K562 (cell line): ENCODE measurements around the gene HNRNPK. TPM values are rescaled to one million over a fixed set of nuclear protein-coding genes. Genes with fewer than 3 reads are reported as not detected.
A peak's percentile ranks its signal among the peaks of the same experiment; 100 is the strongest.

Source experiments
- ARNT ChIP-seq, 2 experiments: fragments of 450-650 bp; IDR thresholded peaks; 2 replicates each; pipeline ENCODE4 v1.6.1; 2016; ENCODE audit warnings: mild to moderate bottlenecking in 1 of 2
- ATF1 ChIP-seq, 2 experiments: fragments of 450-650 bp in 1 of 2; IDR thresholded peaks; 2 replicates each; pipeline ENCODE4 v1.6.1; 2016; ENCODE audit warnings: missing compliant biosample characterization in 1 of 2, missing genetic modification characterization in 1 of 2
- CBX3 ChIP-seq, 2 experiments: IDR thresholded peaks; 1 replicate in 1 of 2; 2 replicates in 1 of 2; pipeline ENCODE4 v1.6.1; 2012; ENCODE audit warnings: inconsistent platforms in 2 of 2, low read length in 2 of 2, borderline replicate concordance in 1 of 2, control low read depth in 1 of 2
- CHD2 ChIP-seq: IDR thresholded peaks from 2 replicates; pipeline ENCODE4 v1.6.1; 2011; ENCODE audit warnings: low read depth, low read length
- EZH2 ChIP-seq: IDR thresholded peaks from 2 replicates; pipeline ENCODE4 v1.6.1; 2012; ENCODE audit warnings: low read depth, mild to moderate bottlenecking, inconsistent platforms, low read length, borderline replicate concordance
- FUS ChIP-seq: fragments of 200-400 bp; formaldehyde crosslinking; optimal IDR thresholded peaks from 2 replicates; pipeline ENCODE3; 2017; ENCODE audit warnings: low read depth, low read length
- ILF3 ChIP-seq: fragments of 450-650 bp; IDR thresholded peaks from 2 replicates; pipeline ENCODE4 v1.6.1; 2018; ENCODE audit warnings: antibody characterized with exemption, mild to moderate bottlenecking, moderate library complexity, borderline replicate concordance
- JUND ChIP-seq, 2 experiments: IDR thresholded peaks; 2 replicates in 1 of 2; 3 replicates in 1 of 2; pipeline ENCODE4 v1.6.1; 2011; ENCODE audit warnings: borderline replicate concordance in 2 of 2, low read depth in 2 of 2, low read length in 2 of 2, improper control_type of control experiment in 1 of 2, missing biosample characterization in 1 of 2, missing genetic modification characterization in 1 of 2, missing genetic modification reagents in 1 of 2
- LCOR ChIP-seq: sonication (generic); formaldehyde crosslinking; IDR thresholded peaks from 2 replicates; pipeline ENCODE4 v1.8.0; 2022; ENCODE audit warnings: mild to moderate bottlenecking, missing genetic modification reagents
- MCM7 ChIP-seq, 2 experiments: fragments of 450-650 bp; IDR thresholded peaks; 2 replicates each; pipeline ENCODE4 v1.6.1; 2016 to 2018
- MEF2D ChIP-seq: conservative IDR thresholded peaks from 2 replicates; pipeline ENCODE4 v1.6.1; 2016; ENCODE audit warnings: low read depth, missing genetic modification characterization, missing compliant biosample characterization
- POLR2G ChIP-seq: fragments of 200-400 bp; formaldehyde crosslinking; IDR thresholded peaks from 2 replicates; pipeline ENCODE4 v1.6.1; 2017; ENCODE audit warnings: low read depth, mild to moderate bottlenecking, antibody characterized with exemption, low read length, moderate library complexity
- SMARCA4 ChIP-seq: fragments of 450-650 bp; IDR thresholded peaks from 2 replicates; pipeline ENCODE4 v1.6.1; 2016
- U2AF1 ChIP-seq: fragments of 200-400 bp; formaldehyde crosslinking; optimal IDR thresholded peaks from 2 replicates; pipeline ENCODE3; 2017; ENCODE audit warnings: mild to moderate bottlenecking, low read depth, low read length, moderate library complexity
- USF2 ChIP-seq: sonication (generic); formaldehyde crosslinking; IDR thresholded peaks from 2 replicates; pipeline ENCODE4 v1.5.0; 2020; ENCODE audit warnings: missing genetic modification reagents
- XRCC3 ChIP-seq: fragments of 450-650 bp; IDR thresholded peaks from 2 replicates; pipeline ENCODE4 v1.6.1; 2017; ENCODE audit warnings: mild to moderate bottlenecking, moderate library complexity
- YY1 ChIP-seq, 3 experiments: IDR thresholded peaks; 2 replicates each; pipeline ENCODE4 v1.6.1; 2011; ENCODE audit warnings: low read length in 2 of 3, mild to moderate bottlenecking in 2 of 3, moderate library complexity in 2 of 3, borderline replicate concordance in 1 of 3, control low read depth in 1 of 3, low read depth in 1 of 3; ENCODE audit not compliant: insufficient read depth in 3 of 3, insufficient replicate concordance in 2 of 3, control insufficient read depth in 1 of 3, insufficient read length in 1 of 3; ENCODE audit errors: extremely low read depth in 1 of 3
- ZEB2 ChIP-seq: fragments of 450-650 bp; IDR thresholded peaks from 2 replicates; pipeline ENCODE4 v1.6.1; 2016
- ZNF354B ChIP-seq: fragments of 250-450 bp; sonication (Bioruptor Pico); IDR thresholded peaks from 2 replicates; pipeline ENCODE4 v1.4.0; 2020
- polyA plus RNA-seq, 8 experiments: library from polyadenylated mRNA; depleted of rRNA in 4 of 8; stranded (reverse) in 5 of 8; unstranded in 3 of 8; fragments of >200 nt; fragmentation: Nextera tagmentation in 2 of 8; fragmentation: Illumina TruSeq in 1 of 8; extraction: Ambion mirVana in 2 of 8; extraction: Trizol in 1 of 8; gene quantifications; 2 replicates each; pipeline versions ENCODE4 v1.2.1 to v1.2.3, GENCODE V29; 2011 to 2014; ENCODE audit warnings: inconsistent platforms in 1 of 8, missing spikeins in 1 of 8
- total RNA-seq, 7 experiments: library from RNA; depleted of rRNA in 6 of 7; stranded (reverse); fragments of >200 nt in 6 of 7; fragmentation: Illumina TruSeq in 2 of 7; extraction: Trizol in 2 of 7; gene quantifications; 2 replicates each; pipeline versions ENCODE4 v1.2.1 to v1.2.3, GENCODE V29; 2011 to 2021; ENCODE audit warnings: low replicate concordance in 1 of 7
- TF ChIP-seq, protein P1 (sequence below): fragments of 250-450 bp; sonication (Bioruptor Pico); IDR thresholded peaks from 2 replicates; pipeline ENCODE4 v1.8.0; 2022; ENCODE audit warnings: moderate library complexity, mild to moderate bottlenecking, inconsistent platforms
- TF ChIP-seq, protein P2 (sequence below): fragments of 450-650 bp; IDR thresholded peaks from 2 replicates; pipeline ENCODE4 v1.7.1; 2018; ENCODE audit warnings: mild to moderate bottlenecking, low read depth; ENCODE audit not compliant: partially characterized antibody
- TF ChIP-seq, protein P3 (sequence below): sonication (generic); IDR thresholded peaks from 2 replicates; pipeline ENCODE4 v1.6.1; 2016

The HNRNPK gene
- total and polyA plus RNA-seq, 9 of the 15 experiments (the other 6 are each of a cell fraction or from before 2014, with no cell fraction given): 224 to 883 (median 618) TPM

DNA sequence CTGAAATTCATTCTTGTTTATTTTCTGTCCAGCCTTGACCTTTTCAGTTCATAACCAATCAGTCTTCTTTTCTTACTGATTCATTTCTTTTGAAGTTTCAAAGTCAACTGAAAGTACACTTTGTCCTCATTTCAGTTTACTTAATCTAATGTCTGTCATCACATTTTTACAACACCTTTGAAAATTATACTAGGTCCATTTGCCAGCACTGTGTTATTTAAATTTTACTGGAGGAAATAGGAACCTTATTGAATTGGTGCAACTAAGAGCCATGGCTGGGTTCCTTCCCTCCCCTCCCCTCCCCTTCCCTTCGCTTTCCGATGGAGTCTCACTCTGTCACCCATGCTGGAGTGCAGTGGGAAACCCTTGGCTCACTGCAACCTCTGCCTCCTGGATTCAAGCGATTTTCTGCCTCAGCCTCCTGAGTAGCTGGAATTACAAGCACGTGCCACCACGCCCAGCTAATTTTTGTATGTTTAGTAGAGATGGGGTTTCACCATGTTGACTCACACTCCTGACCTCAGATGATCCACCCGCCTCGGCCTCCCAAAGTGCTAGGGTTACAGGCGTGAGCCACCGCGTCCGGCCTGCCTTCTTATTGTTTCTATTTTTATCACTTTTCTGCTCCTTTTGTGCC, 6.9 kb upstream of the HNRNPK start (continued):
- TF ChIP-seq JUND (IDR thresholded peaks at IDR 0.05; ENCODE audit: borderline replicate concordance, low read depth, low read length) (peak; percentile 64; the same call in 1 of the 2 replicates), JUND (tag; IDR thresholded peaks at IDR 0.05; ENCODE audit: borderline replicate concordance, low read depth, low read length) (peak; percentile 32; the same call in 1 of the 3 replicates), MEF2D (tag) (peak; percentile 68; the same call in 1 of the 2 replicates), ZEB2 (no peak), SMARCA4 (peak; percentile 66; the same call in 1 of the 2 replicates), ARNT (IDR thresholded peaks at IDR 0.05) (peak in 1 of 2 experiments; percentile 45; a peak in 1 of 4 replicates), MCM7 (IDR thresholded peaks at IDR 0.05) (no peak), LCOR (no peak), USF2 (CRISPR knock-in tag) (no peak), CHD2 (no peak), XRCC3 (no peak), ZNF354B (CRISPR knock-in tag) (no peak), ATF1 (CRISPR knock-in tag; IDR thresholded peaks at IDR 0.05) (no peak), ATF1 (tag; IDR thresholded peaks at IDR 0.05) (0 out of 2 replicates have a peak, but pooled peaks have one; percentile 15), FUS (no peak), CBX3 (IDR thresholded peaks at IDR 0.05; ENCODE audit: borderline replicate concordance in 1 of 2, low read length in 2 of 2) (peak in 1 of 2 experiments; percentile 44; a peak in 1 of 3 replicates), ILF3 (no peak), YY1 (IDR thresholded peaks at IDR 0.05; ENCODE audit: borderline replicate concordance in 1 of 3, control insufficient read depth in 1 of 3, extremely low read depth in 1 of 3, insufficient read depth in 3 of 3, insufficient read length in 1 of 3, insufficient replicate concordance in 2 of 3, low read depth in 1 of 3, low read length in 2 of 3) (peak in 1 of 3 experiments; percentile 25), POLR2G (no peak), U2AF1 (no peak), EZH2 (no peak)
- TF ChIP-seq, protein P1, sequence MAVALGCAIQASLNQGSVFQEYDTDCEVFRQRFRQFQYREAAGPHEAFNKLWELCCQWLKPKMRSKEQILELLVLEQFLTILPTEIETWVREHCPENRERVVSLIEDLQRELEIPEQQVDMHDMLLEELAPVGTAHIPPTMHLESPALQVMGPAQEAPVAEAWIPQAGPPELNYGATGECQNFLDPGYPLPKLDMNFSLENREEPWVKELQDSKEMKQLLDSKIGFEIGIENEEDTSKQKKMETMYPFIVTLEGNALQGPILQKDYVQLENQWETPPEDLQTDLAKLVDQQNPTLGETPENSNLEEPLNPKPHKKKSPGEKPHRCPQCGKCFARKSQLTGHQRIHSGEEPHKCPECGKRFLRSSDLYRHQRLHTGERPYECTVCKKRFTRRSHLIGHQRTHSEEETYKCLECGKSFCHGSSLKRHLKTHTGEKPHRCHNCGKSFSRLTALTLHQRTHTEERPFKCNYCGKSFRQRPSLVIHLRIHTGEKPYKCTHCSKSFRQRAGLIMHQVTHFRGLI (CRISPR knock-in tag): no peak
- TF ChIP-seq, protein P2, sequence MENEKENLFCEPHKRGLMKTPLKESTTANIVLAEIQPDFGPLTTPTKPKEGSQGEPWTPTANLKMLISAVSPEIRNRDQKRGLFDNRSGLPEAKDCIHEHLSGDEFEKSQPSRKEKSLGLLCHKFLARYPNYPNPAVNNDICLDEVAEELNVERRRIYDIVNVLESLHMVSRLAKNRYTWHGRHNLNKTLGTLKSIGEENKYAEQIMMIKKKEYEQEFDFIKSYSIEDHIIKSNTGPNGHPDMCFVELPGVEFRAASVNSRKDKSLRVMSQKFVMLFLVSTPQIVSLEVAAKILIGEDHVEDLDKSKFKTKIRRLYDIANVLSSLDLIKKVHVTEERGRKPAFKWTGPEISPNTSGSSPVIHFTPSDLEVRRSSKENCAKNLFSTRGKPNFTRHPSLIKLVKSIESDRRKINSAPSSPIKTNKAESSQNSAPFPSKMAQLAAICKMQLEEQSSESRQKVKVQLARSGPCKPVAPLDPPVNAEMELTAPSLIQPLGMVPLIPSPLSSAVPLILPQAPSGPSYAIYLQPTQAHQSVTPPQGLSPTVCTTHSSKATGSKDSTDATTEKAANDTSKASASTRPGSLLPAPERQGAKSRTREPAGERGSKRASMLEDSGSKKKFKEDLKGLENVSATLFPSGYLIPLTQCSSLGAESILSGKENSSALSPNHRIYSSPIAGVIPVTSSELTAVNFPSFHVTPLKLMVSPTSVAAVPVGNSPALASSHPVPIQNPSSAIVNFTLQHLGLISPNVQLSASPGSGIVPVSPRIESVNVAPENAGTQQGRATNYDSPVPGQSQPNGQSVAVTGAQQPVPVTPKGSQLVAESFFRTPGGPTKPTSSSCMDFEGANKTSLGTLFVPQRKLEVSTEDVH: no peak
- TF ChIP-seq, protein P3, sequence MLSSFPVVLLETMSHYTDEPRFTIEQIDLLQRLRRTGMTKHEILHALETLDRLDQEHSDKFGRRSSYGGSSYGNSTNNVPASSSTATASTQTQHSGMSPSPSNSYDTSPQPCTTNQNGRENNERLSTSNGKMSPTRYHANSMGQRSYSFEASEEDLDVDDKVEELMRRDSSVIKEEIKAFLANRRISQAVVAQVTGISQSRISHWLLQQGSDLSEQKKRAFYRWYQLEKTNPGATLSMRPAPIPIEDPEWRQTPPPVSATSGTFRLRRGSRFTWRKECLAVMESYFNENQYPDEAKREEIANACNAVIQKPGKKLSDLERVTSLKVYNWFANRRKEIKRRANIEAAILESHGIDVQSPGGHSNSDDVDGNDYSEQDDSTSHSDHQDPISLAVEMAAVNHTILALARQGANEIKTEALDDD: peak; percentile 51; the same call in 1 of the 2 replicates
